ENCODE data around the gene CACNA2D2.

The CACNA2D2 gene

GRCh38 chr3:50314816-50315215, 188.6 kb downstream of the CACNA2D2 start (continued):
- no peak for TF ChIP-seq ZNF138 (tag by site-specific recombination; IDR thresholded peaks at IDR 0.05; ENCODE audit: borderline replicate concordance)
- TF ChIP-seq ZNF510 (tag by site-specific recombination; IDR thresholded peaks at IDR 0.05; ENCODE audit: insufficient replicate concordance): no peak

DNA sequence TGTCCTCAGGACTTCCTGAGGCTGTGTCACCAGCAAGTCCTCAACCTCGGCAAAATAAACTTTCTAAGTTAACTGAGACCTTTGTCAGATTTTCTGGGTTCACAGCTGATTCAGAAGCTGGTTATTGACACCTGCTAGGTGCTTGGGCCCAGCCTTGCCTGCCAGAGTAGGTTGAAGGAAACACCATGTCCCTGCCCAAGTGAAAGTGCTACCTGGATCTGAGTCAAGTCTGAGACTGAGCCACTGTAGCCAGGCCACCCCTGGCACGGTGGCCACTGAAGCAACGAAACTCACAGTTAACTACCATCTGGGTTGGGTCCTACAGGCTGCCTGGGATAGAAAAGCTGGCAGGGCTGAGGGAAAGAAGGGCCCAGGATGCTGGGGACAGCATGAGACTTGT, 189.1 kb downstream of the CACNA2D2 start:
- TF ChIP-seq ZNF776 (tag by site-specific recombination; IDR thresholded peaks at IDR 0.05; ENCODE audit: borderline replicate concordance): no peak
- TF ChIP-seq ZNF433 (tag by site-specific recombination; IDR thresholded peaks at IDR 0.05; ENCODE audit: low read depth): no peak
- TF ChIP-seq ZNF544 (tag by site-specific recombination; IDR thresholded peaks at IDR 0.05): no peak
- TF ChIP-seq FEZF1 (tag by site-specific recombination; IDR thresholded peaks at IDR 0.05): no peak
- no peak for TF ChIP-seq ZNF580 (tag by site-specific recombination; IDR thresholded peaks at IDR 0.05)
- TF ChIP-seq, protein P1, sequence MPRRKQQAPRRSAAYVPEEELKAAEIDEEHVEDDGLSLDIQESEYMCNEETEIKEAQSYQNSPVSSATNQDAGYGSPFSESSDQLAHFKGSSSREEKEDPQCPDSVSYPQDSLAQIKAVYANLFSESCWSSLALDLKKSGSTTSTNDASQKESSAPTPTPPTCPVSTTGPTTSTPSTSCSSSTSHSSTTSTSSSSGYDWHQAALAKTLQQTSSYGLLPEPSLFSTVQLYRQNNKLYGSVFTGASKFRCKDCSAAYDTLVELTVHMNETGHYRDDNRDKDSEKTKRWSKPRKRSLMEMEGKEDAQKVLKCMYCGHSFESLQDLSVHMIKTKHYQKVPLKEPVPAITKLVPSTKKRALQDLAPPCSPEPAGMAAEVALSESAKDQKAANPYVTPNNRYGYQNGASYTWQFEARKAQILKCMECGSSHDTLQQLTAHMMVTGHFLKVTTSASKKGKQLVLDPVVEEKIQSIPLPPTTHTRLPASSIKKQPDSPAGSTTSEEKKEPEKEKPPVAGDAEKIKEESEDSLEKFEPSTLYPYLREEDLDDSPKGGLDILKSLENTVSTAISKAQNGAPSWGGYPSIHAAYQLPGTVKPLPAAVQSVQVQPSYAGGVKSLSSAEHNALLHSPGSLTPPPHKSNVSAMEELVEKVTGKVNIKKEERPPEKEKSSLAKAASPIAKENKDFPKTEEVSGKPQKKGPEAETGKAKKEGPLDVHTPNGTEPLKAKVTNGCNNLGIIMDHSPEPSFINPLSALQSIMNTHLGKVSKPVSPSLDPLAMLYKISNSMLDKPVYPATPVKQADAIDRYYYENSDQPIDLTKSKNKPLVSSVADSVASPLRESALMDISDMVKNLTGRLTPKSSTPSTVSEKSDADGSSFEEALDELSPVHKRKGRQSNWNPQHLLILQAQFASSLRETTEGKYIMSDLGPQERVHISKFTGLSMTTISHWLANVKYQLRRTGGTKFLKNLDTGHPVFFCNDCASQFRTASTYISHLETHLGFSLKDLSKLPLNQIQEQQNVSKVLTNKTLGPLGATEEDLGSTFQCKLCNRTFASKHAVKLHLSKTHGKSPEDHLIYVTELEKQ (tag by site-specific recombination; IDR thresholded peaks at IDR 0.05; ENCODE audit: borderline replicate concordance): no peak
- TF ChIP-seq ZBTB8A (tag by site-specific recombination; IDR thresholded peaks at IDR 0.05): no peak
- no peak for TF ChIP-seq ZNF112 (tag by site-specific recombination; IDR thresholded peaks at IDR 0.05)
- peaks cover 7% of the 10 kb centered on the region; the same call in 1 of the 2 replicates for H3K4me1 ChIP-seq (ENCODE audit: control insufficient read depth, insufficient read depth, low read length)
- H3K36me3 ChIP-seq (ENCODE audit: control insufficient read depth in 2 of 2, insufficient read depth in 1 of 2, low read length in 2 of 2): peaks cover 0 to 30% of the 10 kb centered on the region in 2 experiments; a peak in 1 of 3 replicates
- POLR2A ChIA-PET: interaction anchor here (0.6 to 2.2 kb wide), 2 partner anchors 23 to 1066 kb away, joined by 3 to 5 read pairs; no protein-coding TSS in a partner anchor
- no peaks in the 10 kb centered on the region for H3K9me3 ChIP-seq (ENCODE audit: control insufficient read depth, insufficient read depth, low read depth, low read length)
- no peak overlapping the region for H3K4me3 ChIP-seq (ENCODE audit: low read depth, low read length)
- no peak overlapping the region for H3K27ac ChIP-seq (ENCODE audit: extremely low read depth, low read depth, low read length)
- CTCF ChIA-PET: interaction anchor here (0.6 kb wide), 1 partner anchor 133 kb away, joined by 4 read pairs; no protein-coding TSS in a partner anchor

Measured in HEK293 (cell line).